HG03135 (cell line): ENCODE results near the gene EGFL8.
"Not testable (repeated sequence)": the region's sequence is repeated elsewhere in the genome, so short reads cannot be mapped to it uniquely, and the experiment has no call there.

Experiments
- ATAC-seq: cut with Tn5 transposase; IDR thresholded peaks from one replicate; pipeline ENCODE4 v1.9.1; 2021; ENCODE audit warnings: mild to moderate bottlenecking, moderate library complexity; ENCODE audit not compliant: unreplicated experiment

Gene EGFL8

DNA sequence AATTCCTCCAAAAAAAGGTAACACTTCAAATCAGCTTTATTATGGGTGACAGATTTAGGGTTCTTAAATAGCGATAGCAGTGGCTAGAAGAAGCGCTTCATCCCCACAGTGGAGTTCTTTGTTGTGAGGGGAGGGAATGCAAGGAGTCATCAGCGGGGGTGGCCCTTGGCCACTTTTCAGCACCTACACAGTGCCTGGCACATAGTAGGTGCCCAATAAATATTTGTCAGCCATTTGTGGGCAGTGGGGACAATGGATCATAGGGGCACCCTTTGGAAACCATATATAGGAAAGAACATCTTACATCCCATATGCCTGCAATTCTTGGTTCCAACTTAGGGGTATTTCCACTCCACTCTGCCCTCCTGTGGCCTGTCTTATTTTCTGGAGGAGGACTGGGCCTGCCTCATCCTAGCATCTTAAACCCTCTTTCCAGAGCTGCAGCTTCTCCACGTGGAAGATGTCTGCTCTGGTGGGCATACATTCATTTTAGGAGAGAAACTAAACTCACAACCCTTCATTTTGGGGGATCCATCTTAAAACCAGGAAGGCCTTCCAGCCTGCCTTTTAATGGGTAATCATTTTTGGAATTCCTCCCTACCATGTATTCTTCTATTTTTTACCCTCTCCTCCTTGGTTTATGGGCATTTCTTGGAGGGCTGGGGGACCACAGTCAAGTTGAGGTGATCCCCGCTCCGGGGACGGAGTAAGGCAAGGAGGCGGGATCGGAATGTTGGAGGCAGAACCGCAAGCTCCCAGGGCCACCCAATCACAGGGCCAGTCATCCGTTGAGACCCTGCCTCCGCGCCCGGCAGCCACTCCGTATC lies 30.6 kb downstream of the EGFL8 start:
- no peak for ATAC-seq

DNA sequence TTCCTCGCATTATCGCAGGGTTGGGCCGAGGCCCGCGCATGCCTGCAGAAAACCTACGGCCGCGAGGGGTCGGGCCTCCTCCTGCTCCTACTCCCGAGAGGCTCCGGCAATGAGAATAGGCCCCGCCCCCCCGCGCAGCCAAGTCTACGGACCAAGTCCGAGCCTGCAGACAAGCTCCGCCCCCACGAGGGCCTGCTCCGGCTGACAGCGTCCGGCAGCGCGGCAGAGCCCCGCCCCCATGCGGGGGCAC lies 31.2 kb downstream of the EGFL8 start:
- peak; percentile 72 for ATAC-seq

DNA sequence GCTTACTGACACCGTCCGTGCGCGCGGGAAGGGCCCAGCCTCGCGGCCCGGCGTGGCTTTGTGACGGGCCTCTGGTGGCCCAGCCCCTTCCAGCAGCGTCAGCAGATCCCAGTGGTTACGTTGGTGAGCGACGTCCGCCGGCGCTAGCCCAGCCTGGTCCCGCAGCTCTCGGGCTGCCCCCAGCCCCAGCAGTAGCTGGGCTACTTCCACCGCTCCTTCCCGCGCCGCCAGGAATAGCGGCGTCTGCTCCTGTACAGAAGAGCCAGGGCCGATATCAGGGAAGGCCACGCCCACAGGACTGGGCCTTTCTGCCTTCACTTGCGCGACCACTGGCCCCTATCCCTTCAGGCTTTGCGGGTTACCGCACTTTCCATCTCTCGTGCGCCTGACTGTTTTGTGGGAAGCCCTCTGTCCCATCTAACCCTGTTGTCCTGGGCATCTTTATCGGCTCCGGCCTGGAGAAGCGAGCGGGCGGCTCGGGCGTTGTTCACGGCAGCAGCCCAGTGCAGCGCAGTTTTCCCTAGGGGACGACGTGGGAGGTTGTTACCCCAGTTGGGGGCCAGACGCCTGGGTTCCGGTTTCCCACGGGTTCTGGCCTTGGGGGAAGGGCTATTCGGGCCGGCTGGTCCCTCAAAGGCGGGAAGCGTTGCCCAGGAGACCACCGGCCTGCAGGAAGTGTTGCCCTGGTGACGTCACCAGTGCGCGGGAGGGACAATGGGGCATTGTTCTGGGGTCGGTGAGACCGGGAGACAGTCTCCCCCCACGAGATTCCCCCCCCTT lies 31.7 kb downstream of the EGFL8 start:
- ATAC-seq, result peak; percentile 75

DNA sequence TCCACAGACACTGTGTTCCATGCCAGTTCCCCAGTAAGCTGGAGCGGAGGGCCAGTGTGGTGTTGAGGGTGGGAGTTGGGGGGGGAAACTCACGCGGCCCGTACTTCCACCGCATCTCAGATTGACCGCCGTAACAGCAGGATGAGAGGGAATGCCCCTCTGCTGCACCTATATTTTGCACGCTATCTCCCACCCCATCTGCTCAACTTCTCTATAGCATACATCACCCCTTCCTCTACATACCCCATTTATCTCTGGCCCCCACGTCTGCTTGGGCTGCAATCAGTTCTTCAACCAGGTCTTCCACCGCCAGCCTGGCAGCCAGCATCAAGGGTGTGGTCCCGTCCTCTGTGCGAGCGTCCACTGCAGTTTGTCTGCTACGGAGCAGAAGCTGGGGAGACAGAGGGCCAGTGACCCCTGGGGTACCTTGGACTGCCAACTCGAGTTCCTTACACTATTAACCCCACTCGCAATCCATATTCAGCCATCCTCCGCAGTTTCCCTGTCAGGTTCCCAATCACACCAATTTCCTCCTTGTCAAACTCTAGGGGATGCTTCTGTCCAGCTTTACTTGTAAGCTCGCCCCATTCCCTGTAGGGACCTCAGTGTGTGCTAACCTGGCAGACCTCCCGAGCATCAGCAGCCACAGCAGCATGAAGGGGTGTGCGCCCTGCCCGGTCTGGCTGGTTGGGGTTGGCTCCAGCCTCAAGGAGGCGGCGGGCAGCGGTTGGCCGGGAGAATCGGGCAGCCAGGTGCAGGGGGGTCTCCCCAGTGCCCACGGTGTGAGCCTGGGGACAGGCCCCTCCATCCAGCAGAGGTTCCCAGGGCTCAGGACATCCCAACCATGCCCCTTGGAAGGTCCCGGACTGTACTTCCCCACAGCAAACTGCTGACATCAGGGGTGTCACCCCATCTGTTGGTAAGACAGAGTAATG lies 32.6 kb downstream of the EGFL8 start:
- no peak for ATAC-seq

DNA sequence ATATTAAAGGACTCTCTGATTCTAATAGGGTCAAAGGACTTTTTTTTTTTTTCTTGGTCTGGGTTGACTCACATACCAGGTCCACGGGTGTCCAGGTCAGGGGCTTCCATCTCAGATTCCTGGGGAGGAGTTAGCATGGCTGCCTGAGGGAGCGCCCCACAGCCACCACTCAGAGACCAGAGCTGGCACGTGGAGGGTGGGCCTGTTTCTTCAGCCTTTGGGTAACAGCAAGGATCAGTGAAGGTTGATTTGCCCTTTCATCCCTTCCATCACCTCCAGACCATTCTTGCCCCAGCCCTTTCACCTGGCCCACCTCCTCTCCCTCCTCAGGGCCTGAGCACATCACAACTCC lies 33.9 kb downstream of the EGFL8 start:
- no peak for ATAC-seq

DNA sequence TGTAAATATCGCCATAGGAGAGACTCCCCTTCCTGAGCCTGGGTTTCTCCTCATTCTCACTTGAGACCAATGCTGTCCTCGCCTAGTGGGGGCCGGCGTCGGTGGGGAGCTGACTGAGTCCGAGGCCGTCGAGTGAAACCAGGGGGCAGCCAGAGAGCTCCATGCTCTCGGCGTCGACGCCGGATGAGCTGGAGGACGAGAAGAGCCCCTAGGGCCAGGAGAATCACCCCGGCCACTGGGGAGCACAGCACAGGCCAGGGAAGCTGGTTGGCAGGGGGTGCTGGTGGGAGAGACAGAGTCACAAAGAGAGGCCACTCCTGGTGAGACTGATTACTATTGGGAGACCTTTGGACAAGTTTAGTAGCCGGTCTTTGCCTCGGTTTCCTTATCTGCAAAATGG lies 34.5 kb downstream of the EGFL8 start:
- no peak for ATAC-seq

DNA sequence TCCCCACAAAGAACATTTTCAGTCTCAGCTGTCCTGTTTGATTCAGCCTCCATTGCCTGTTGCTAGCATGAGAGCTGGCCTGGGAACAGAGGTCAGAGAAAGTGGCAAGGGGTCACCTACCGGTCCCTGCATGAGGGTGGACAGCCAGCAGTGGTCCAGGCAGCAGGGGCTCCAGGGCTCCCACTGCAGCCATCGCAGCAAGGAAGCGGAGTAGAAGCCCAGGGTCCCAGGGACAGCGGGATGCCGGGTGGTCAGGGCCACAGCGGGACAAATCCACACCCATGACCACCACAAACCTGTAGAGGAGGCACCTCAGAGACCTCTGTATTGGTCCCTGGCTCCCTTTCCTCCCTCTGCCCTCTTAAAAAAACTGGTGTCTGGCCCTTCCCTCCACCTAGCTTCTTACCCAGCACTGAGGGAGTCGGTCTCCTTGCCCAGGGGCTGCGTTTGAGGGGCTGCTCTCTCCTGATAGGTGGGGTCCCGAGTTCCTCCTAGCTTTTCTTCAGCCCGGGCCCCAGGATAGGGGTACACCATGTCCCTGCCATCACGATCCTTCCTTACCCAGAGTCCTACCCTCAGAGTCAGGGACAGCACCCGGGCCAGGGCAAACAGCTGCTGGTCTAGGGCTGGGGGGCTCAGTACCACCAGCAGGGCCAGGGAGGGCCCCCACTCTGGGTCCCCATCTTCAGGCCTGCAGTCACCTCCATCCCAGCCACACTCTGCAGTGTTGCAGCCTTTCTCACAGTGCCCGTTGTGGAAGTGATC lies 36.5 kb downstream of the EGFL8 start:
- ATAC-seq, result no peak

DNA sequence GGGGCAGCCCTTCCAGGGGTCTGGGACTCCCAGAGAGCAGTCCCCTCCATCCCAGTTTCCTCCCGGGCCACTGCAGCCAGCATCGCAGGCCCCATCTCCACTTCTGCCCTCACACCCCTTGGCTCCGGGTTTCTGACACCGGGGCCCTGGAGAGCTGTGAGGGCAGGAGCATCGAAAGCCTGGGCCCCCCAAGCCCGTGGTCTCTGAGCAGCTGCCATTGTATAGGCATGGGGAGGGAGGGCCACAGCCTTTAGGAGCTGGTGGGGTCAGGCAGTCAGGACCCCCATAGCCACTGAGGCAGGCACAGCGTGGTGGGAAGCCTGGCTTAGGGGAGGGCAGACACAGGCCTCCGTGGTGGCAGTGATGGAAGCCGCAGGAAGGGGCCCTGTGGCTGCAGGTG lies 37.8 kb downstream of the EGFL8 start:
- ATAC-seq, result no peak

DNA sequence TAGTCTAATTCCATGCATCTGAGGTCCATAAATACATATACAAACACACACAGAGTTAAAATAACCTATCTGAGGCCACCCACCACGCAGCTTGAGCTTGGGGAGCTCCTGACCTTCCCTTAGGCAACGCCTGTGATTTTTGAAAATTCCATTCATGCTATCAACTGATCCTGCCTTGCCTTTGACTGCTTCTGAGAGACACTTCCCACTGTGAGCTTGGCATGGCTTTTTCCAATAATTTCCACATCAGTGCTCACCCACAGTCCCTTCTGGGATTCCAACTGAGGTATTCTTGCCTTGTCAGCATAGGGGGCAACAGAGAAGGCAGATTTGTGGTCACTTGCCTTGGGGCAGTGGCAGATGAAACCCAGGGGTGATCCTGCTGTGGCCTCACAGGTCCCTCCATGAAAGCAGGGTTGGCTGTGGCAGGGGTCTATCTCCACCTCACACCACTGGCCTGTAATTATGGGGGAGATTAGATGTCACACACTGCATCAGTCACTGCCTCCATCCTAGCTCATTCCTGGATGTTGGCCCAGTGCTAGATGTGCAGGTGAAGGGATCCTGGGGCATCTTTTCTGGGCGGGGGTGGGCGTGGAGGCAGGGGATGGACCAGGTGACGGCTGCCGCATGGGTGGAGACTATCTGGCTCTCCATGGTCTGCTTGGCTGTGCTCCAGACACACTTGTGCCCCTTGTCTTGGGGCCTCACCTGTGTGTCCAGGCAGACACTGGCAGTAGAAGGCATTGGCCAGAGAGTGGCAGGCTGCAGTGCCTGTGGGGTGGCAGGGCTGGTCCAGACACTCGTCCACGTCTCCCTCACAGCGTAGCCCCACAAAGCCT lies 39.3 kb downstream of the EGFL8 start:
- no peak for ATAC-seq

DNA sequence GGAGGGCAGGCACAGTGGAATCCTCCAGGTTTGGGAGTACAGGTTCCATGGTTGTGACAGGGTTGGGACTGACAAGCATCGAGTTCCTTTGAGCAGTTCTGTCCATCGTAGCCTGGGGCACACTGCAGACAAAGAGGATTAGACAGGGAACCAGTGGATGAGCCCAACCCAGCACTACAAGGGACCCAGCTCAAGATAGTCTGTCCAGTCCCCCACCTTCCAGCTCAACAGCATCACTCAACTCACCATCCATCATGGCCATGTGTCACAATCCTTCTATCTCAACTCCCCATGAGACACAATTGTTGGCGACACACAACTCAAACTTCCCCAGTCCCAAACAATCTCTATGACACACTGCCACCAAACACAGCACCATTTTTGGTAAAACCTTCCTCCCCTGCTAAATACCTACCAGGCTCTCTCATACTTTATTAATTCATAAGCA lies 39.9 kb downstream of the EGFL8 start:
- no peak for ATAC-seq

DNA sequence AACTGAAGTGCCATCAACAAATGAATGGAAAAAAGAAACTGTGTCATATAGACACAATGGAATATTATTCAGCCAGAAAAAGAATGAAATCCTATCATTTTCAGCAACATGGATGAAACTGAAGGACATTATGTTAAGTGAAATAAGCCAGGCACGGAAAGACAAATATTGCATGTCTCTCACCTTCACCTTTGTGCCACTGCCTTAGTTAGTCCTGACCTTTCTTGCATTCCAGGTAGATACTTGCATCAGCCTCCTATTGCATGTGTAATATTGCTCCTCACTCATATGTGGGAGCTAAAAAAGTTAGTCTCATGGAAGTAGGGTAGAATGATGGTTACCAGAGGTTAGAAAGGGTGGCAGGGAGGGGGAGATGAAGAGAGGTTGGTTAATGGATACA lies 44.6 kb downstream of the EGFL8 start:
- ATAC-seq, result no peak

DNA sequence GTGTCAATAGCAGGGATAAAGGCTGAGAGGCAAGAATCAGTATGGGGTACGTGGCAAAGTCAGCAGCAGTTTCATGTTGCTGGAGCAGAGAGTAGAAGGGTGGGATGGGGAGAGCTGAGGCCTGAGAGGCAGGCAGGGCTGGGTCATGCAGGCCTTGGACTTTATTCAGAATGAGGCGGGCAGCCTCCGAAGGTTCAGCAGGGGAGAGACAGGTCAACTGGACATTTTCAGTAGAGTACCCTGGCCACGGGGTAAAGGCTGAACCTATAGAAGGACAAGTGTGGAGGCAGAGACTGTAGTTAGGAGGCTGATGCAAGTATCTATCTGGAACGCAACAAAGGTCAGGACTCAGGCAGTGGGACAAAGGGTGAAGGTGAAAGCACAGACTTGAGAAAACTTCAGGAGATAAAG lies 45.8 kb downstream of the EGFL8 start:
- ATAC-seq, result no peak

DNA sequence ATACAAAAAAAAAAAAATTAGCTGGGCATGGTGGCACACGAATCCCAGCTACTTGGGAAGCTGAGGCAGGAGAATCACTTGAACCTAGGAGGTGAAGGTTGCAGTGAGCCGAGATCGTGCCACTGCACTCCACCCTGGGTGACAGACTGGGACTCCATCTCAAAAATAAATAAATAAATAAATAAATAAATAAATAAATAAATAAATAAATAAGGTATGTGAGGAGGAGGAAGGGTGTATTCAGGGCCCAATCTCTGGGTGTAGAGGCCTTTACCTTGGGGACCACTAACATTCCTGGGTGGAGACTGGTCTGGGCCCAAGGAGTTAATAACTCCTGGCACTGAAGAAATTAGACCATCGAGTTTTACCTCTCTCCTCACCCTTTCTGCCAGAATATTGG lies 47.0 kb downstream of the EGFL8 start:
- ATAC-seq, result not testable (repeated sequence)

DNA sequence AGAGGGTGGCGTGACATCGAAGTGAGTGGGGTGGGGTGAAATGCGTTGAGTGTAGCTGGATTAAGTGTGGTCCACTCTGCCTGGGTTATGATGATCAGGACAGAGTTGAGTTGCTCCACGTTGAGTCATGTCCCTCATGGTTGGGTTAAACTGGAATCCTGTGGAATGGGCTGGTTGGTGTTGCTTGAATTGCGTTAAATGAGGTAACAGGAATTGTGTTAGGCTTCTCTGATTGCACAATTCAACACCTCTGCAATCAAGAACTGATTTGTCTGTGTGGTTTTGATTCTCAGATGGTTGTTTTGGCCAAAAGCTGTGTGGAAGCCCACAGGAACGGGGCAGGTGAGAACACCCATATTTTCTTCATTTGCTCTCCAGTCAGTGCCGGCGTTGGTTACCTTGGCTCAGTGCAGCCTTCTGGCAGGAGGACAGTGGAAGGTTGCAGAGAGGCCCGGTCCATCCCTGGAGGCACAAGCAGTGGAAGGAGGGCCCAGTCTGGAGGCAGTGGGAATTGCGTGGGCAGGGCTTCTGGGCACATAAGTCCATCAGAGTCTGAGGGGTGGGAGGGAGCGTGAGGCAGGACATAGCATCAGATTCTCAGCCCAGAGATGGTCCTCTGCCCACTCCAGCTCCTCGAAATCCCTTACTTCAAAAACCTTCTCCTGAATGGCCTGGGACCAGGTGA lies 47.8 kb downstream of the EGFL8 start:
- no peak for ATAC-seq

DNA sequence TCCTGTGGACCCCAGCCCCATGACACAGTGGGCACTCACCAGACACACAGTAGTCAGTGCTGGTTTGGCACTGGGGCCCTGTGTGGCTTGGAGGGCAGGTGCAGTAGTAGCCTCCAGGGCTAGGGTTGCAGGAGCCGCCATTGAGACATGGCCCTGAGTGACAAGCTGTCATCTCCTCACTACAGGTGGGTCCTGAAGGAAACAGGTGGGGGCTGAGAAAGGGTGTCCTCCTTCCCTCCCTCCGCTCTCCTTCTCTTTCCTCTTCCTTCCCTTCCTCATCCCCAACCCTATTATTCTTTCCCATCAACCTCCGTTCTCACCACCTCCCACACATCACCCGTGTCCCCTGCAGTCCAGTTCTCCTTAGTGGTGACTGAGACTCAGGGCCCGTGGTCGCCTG lies 49.3 kb downstream of the EGFL8 start:
- no peak for ATAC-seq

DNA sequence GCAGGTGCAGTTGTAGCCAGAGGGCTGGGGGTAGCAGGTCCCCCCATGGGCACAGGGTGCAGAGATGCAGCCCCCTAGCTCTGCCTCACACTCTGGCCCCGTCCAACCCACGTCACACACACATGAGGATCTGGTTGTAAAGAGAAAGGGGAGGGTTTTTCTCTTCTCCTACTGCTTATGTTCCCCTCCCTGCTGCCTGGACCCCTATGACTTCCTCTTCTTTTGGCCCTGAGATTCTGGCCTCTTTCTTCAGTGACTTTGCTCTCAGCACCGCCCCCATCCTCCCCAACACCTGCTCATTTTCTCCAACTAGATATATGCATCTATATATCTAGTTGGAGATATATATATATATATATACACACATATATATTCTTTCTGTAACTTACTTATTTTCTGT lies 49.7 kb downstream of the EGFL8 start:
- ATAC-seq, result no peak

DNA sequence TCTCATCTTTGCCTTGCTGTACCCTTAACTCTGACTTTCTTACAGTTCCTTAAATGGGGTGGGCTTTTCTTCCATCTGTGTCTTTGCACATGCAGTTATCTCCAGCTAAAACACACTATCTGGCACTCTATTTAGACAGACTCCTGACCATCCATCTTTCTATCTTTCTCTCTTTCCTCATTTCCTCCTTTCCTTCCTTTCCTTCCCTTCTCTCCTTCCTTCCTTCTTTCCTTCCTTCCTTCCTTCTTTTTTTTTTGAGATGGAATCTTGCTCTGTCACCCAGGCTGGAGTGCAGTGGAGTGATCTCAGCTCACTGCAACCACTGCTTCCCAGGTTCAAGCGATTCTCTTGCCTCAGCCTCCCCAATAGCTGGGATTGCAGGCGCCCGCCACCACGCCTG lies 51.2 kb downstream of the EGFL8 start:
- no peak for ATAC-seq

DNA sequence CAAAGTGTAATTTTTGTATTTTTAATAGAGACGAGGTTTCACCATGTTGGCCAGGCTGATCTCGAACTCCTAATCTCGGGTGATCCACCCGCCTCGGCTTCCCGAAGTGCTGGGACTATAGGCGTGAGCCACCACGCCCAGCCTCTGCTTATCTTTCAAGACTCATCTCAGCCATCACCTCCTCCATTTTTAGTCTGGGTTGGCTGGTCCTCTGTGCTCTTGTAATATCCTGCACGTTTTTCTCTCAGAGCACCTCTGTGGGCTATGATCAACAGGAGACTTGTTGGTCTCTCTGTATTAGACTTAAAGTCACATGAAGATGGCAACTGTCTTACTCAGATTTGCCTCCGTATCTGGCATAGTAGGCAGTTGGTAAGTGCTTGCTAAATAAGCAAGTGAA lies 51.9 kb downstream of the EGFL8 start:
- ATAC-seq, result no peak

DNA sequence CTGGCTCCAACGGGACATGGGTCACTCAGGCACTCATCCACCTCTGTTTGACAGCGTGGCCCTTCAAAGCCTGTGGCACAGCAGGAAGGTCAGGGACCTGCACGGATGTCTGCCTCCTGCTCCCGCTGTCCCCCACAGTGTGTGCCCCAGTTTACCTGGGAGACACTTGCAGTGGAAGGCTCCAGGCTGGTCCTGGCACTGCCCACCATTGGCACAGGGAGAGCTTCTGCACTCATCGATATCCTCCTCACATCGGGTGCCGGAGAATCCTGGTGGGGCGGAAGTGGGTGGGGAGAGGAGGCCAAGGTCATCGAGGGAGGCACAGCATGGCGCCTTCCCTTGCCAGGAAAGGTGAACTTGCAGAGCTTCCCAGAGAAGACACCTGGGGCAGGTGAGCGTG lies 52.6 kb downstream of the EGFL8 start:
- ATAC-seq, result no peak
